ENCODE data around the gene RGPD8. TPM values are rescaled to one million over a fixed set of nuclear protein-coding genes. Genes with fewer than 3 reads are reported as not detected.

Gene RGPD8
- total and polyA plus RNA-seq, 2 of the 13 experiments (the other 11 are each of a cell fraction or from before 2014, with no cell fraction given) = 2.3 to 12.8 TPM

GRCh38 chr2:112483042-112483473 is 49.6 kb upstream of the RGPD8 start (continued):
- TF ChIP-seq SP140L (CRISPR knock-in tag; IDR thresholded peaks at IDR 0.05; ENCODE audit: borderline replicate concordance) (no peak), NFAT5 (CRISPR knock-in tag; IDR thresholded peaks at IDR 0.05) (no peak), NFYC (CRISPR knock-in tag; IDR thresholded peaks at IDR 0.05) (no peak; the same call in 1 of the 2 replicates), RFXANK (CRISPR knock-in tag; IDR thresholded peaks at IDR 0.05) (no peak), NR2F6 (IDR thresholded peaks at IDR 0.05) (no peak), NR2F6 (CRISPR knock-in tag; IDR thresholded peaks at IDR 0.05) (0 out of 2 replicates have a peak, but pooled peaks have one; percentile 8), XRCC5 (optimal IDR thresholded peaks at IDR 0.05; ENCODE audit: low read length) (no peak), HHEX (CRISPR knock-in tag; IDR thresholded peaks at IDR 0.05) (no peak), ZNF205 (CRISPR knock-in tag; IDR thresholded peaks at IDR 0.05) (no peak), KDM5A (IDR thresholded peaks at IDR 0.05; ENCODE audit: borderline replicate concordance, low read length) (no peak), HNRNPUL1 (IDR thresholded peaks at IDR 0.05; ENCODE audit: low read depth, low read length) (no peak), TP53 (CRISPR knock-in tag; conservative IDR thresholded peaks at IDR 0.05) (0 out of 2 replicates have a peak, but pooled peaks have one; percentile 16), CHD2 (IDR thresholded peaks at IDR 0.05; ENCODE audit: low read depth, low read length) (no peak), ZNF652 (CRISPR knock-in tag; IDR thresholded peaks at IDR 0.05; ENCODE audit: borderline replicate concordance, low read depth) (no peak), SKIL (CRISPR knock-in tag; IDR thresholded peaks at IDR 0.05; ENCODE audit: borderline replicate concordance) (no peak), KDM1A (CRISPR knock-in tag; IDR thresholded peaks at IDR 0.05) (no peak), EZH2 (conservative IDR thresholded peaks at IDR 0.05; ENCODE audit: low read depth, low read length) (no peak), ZHX2 (IDR thresholded peaks at IDR 0.05; ENCODE audit: low read depth) (0 out of 2 replicates have a peak, but pooled peaks have one; percentile 43), ZHX2 (CRISPR knock-in tag; IDR thresholded peaks at IDR 0.05; ENCODE audit: borderline replicate concordance) (no peak), SNAI1 (CRISPR knock-in tag; IDR thresholded peaks at IDR 0.05; ENCODE audit: borderline replicate concordance) (no peak)

All from HepG2 (cell line).